Parathyroid adenoma (tissue), 2 donors: ENCODE results near the gene LIN54.
"Not testable (repeated sequence)": the region's sequence is repeated elsewhere in the genome, so short reads cannot be mapped to it uniquely, and the experiment has no call there.

Experiments
- H2AFZ ChIP-seq: fragments of 300-600 bp; sonication (generic); one replicate; pipeline ENCODE4 v1.7.0; 2017; ENCODE audit warnings: antibody characterized with exemption, mild to moderate bottlenecking
- H3K27ac ChIP-seq: fragments of 300-600 bp; sonication (generic); one replicate; pipeline ENCODE4 v1.7.0; 2017
- H3K27me3 ChIP-seq: fragments of 300-600 bp; sonication (generic); one replicate; pipeline ENCODE4 v1.7.0; 2017; ENCODE audit warnings: low read length; ENCODE audit not compliant: control insufficient read depth, insufficient read depth
- H3K36me3 ChIP-seq: fragments of 300-600 bp; sonication (generic); one replicate; pipeline ENCODE4 v1.7.0; 2017; ENCODE audit warnings: low read length; ENCODE audit not compliant: control insufficient read depth, insufficient read depth
- H3K4me1 ChIP-seq: fragments of 300-600 bp; sonication (generic); one replicate; pipeline ENCODE4 v1.7.0; 2017; ENCODE audit warnings: control low read depth
- H3K4me2 ChIP-seq: fragments of 300-600 bp; sonication (generic); one replicate; pipeline ENCODE4 v1.7.0; 2017; ENCODE audit warnings: low read length
- H3K4me3 ChIP-seq: fragments of 300-600 bp; sonication (generic); one replicate; pipeline ENCODE4 v1.7.0; 2017; ENCODE audit warnings: low read depth, low read length
- H3K79me2 ChIP-seq: fragments of 300-600 bp; sonication (generic); one replicate; pipeline ENCODE4 v1.7.0; 2017; ENCODE audit warnings: control low read depth
- H3K9ac ChIP-seq: fragments of 300-600 bp; sonication (generic); one replicate; pipeline ENCODE4 v1.7.0; 2017; ENCODE audit warnings: mild to moderate bottlenecking
- H3K9me3 ChIP-seq: fragments of 300-600 bp; sonication (generic); one replicate; pipeline ENCODE4 v1.7.0; 2017; ENCODE audit warnings: low read length; ENCODE audit not compliant: control insufficient read depth
- TF ChIP-seq, protein P1 (sequence below): fragments of 300-600 bp; sonication (generic); IDR thresholded peaks from one replicate; pipeline ENCODE4 v1.7.0; 2017; ENCODE audit warnings: antibody characterized with exemption, mild to moderate bottlenecking
- donor health status: primary hyperparathyroidism.

Gene LIN54

DNA sequence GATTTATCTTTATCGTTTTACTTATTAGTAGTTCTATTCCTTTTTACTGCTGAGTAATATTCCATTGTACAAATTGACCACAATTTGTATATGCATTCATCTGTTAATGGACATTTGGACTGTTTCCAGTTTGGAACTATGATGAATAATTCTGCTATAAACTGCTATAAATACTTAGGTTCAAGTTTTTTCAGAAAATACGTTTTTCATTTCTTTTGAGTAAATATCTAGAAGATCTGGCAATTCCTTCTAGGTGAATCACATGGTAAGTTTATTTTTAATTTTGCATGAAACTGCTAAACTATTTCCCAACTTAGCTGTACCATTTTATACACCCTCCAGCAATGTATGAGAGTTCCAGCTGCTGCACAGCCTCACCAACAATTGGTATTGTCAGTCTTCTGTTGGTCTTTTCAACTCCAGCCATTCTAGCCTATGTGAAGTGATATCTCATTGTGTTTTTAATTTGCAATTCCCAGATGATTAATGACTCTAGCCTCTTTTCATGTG is 22.2 kb downstream of the LIN54 start:
- Histone ChIP-seq H3K36me3 (no peaks in the 10 kb centered on the region), H3K4me1 (no peaks in the 10 kb centered on the region), H3K4me3 (no peak overlapping the region), H3K9ac (no peak overlapping the region), H3K4me2 (no peak overlapping the region), H2AFZ (no peak overlapping the region), H3K79me2 (no peaks in the 10 kb centered on the region), H3K27ac (no peak overlapping the region), H3K9me3 (no peaks in the 10 kb centered on the region), H3K27me3 (no peaks in the 10 kb centered on the region)
- TF ChIP-seq, protein P1, sequence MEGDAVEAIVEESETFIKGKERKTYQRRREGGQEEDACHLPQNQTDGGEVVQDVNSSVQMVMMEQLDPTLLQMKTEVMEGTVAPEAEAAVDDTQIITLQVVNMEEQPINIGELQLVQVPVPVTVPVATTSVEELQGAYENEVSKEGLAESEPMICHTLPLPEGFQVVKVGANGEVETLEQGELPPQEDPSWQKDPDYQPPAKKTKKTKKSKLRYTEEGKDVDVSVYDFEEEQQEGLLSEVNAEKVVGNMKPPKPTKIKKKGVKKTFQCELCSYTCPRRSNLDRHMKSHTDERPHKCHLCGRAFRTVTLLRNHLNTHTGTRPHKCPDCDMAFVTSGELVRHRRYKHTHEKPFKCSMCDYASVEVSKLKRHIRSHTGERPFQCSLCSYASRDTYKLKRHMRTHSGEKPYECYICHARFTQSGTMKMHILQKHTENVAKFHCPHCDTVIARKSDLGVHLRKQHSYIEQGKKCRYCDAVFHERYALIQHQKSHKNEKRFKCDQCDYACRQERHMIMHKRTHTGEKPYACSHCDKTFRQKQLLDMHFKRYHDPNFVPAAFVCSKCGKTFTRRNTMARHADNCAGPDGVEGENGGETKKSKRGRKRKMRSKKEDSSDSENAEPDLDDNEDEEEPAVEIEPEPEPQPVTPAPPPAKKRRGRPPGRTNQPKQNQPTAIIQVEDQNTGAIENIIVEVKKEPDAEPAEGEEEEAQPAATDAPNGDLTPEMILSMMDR, result no peak

DNA sequence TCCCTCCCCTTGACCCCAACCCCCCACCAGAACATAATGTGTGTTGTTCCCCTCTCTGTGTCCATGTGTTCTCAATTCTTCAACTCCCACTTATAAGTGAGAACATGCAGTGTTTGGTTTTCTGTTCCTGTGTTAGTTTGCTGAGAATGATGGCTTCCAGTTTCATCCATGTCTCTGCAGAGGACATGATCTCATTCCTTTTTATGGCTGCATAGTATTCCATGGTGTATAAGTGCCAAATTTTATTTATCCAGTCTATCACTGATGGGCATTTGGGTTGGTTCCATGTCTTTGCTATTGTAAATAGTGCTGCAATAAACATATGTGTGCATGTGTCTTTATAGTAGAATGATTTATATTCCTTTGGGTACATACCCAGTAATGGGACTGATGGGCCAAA is 23.1 kb downstream of the LIN54 start:
- H3K4me1 ChIP-seq, H3K9me3 ChIP-seq, H3K79me2 ChIP-seq, H3K27ac ChIP-seq, H3K27me3 ChIP-seq, H2AFZ ChIP-seq, H3K4me2 ChIP-seq, H3K36me3 ChIP-seq, H3K4me3 ChIP-seq, H3K9ac ChIP-seq: not testable (repeated sequence)

DNA sequence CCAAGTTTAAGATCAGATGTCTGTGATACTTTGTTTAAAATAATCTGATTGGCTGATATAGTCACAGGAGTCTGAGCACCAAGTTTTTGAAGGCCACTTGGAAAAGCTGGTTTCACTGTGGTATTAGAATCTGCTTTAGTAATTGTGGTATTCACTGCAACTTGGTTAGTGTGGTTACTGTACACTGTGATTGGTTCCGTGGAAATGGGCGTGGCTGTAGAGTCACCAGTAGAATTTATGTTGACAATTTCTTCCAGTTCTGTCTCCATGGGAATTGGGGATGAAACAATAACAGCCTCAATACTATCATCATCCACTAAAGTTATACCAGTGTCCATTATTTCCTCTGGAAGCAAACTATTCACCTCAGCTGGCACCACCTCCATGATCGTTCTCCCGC is 26.2 kb downstream of the LIN54 start:
- Histone ChIP-seq H3K79me2 (no peaks in the 10 kb centered on the region), H3K36me3 (no peaks in the 10 kb centered on the region), H3K4me1 (no peaks in the 10 kb centered on the region), H3K9ac (no peak overlapping the region), H3K27me3 (no peaks in the 10 kb centered on the region), H3K9me3 (no peaks in the 10 kb centered on the region), H2AFZ (no peak overlapping the region), H3K27ac (no peak overlapping the region), H3K4me2 (no peak overlapping the region), H3K4me3 (no peak overlapping the region)
- TF ChIP-seq, protein P1, result no peak

DNA sequence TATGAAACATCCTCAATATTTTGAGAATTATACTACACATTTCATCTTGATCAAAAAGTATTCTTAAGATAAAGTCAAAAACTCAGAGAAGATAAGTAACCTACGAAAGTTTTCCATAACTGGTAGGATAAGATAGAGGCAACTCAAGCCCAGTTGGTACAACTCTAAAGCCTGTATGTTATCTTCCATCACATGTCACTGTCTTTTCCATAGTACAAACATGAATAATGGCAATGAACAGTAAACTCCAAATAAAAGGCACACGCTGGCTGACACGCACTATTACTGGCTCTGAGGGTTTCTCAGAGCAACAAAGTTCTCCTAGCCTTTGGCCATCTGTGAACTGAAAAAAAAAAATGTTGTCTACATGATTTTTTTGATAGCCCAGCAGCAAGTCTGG is 27.2 kb downstream of the LIN54 start:
- TF ChIP-seq, protein P1, result no peak
- Histone ChIP-seq H3K4me3 (no peak overlapping the region), H2AFZ (no peak overlapping the region), H3K4me1 (no peaks in the 10 kb centered on the region), H3K4me2 (no peak overlapping the region), H3K27ac (no peak overlapping the region), H3K9ac (no peak overlapping the region), H3K79me2 (no peaks in the 10 kb centered on the region), H3K9me3 (no peaks in the 10 kb centered on the region), H3K27me3 (no peaks in the 10 kb centered on the region), H3K36me3 (no peaks in the 10 kb centered on the region)

DNA sequence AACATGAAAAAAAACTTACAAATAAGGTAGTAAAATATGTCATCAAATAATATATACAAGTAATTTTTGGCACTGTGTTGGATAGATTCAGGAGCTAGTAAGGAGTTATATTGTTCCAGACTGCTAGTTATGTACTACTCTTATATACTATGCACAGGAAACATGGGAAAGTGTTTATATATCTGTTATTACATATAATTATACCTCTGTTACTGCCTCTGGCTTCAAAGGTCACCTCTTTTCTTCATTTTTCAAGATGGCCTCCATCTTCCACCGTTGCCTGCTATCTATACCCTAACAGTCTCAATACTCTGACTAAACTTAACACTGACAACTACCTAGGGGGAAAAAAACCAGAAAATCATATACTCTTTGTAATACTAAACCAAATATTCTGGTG is 29.5 kb downstream of the LIN54 start:
- Histone ChIP-seq H2AFZ (no peak overlapping the region), H3K36me3 (no peaks in the 10 kb centered on the region), H3K9me3 (no peaks in the 10 kb centered on the region), H3K4me1 (no peaks in the 10 kb centered on the region), H3K4me3 (no peak overlapping the region), H3K79me2 (no peaks in the 10 kb centered on the region), H3K27ac (no peak overlapping the region), H3K4me2 (no peak overlapping the region), H3K27me3 (no peaks in the 10 kb centered on the region), H3K9ac (no peak overlapping the region)
- TF ChIP-seq, protein P1, result no peak
